ENCODE data around the gene TIMM22. TPM values are rescaled to one million over a fixed set of nuclear protein-coding genes. Genes with fewer than 3 reads are reported as not detected.

TIMM22 gene
- total RNA-seq, 1 experiment from 2014 or later: 11.6 TPM

GRCh38 chr17:1039511-1040215, 42.7 kb downstream of the TIMM22 start:
- H4K20me1 ChIP-seq (ENCODE audit: insufficient read depth): peaks cover 7% of the 10 kb centered on the region; the same call in 1 of the 2 replicates
- no TSS peak for BruUV-seq (replicated peaks)
- no peak overlapping the region for H2AFZ ChIP-seq
- intact Hi-C loops (cut with micrococcal nuclease; ENCODE audit: unreplicated experiment): no loop called here
- no peaks in the 10 kb centered on the region for H3K4me1 ChIP-seq (replicated peaks; ENCODE audit: insufficient read depth)
- ChIA-PET CTCF (no interaction called here), POLR2A (ENCODE audit: unreplicated experiment) (no interaction called here)
- no peaks in the 10 kb centered on the region for H3K27me3 ChIP-seq (ENCODE audit: insufficient read depth, low read depth)
- DNase-seq: no peak
- no peaks in the 10 kb centered on the region for H3K9me2 ChIP-seq (ENCODE audit: insufficient read depth)
- no peak overlapping the region for H3K4me3 ChIP-seq
- no peaks in the 10 kb centered on the region for H3K36me3 ChIP-seq (ENCODE audit: low read depth)
- TF ChIP-seq EZH2 (IDR thresholded peaks at IDR 0.05; ENCODE audit: low read depth) (no peak), CTCF (conservative IDR thresholded peaks at IDR 0.05) (no peak)
- no peaks in the 10 kb centered on the region for H3K9me3 ChIP-seq (ENCODE audit: insufficient read depth, low read depth)
- no peaks in the 10 kb centered on the region for H3F3A ChIP-seq (ENCODE audit: insufficient read depth, low read depth)
- no peak overlapping the region for H3K4me2 ChIP-seq
- H3K27ac ChIP-seq: no peak overlapping the region
- H3K79me2 ChIP-seq (ENCODE audit: low read depth): no peaks in the 10 kb centered on the region

GRCh38 chr17:1040216-1040600, 43.3 kb downstream of the TIMM22 start:
- H3K36me3 ChIP-seq (ENCODE audit: low read depth): no peaks in the 10 kb centered on the region
- H3K4me1 ChIP-seq (replicated peaks; ENCODE audit: insufficient read depth): no peaks in the 10 kb centered on the region
- ChIA-PET CTCF (no interaction called here), POLR2A (ENCODE audit: unreplicated experiment) (no interaction called here)
- H2AFZ ChIP-seq: no peak overlapping the region
- H3F3A ChIP-seq (ENCODE audit: insufficient read depth, low read depth): no peaks in the 10 kb centered on the region
- no peaks in the 10 kb centered on the region for H3K27me3 ChIP-seq (ENCODE audit: insufficient read depth, low read depth)
- H3K9me2 ChIP-seq (ENCODE audit: insufficient read depth): no peaks in the 10 kb centered on the region
- no peak overlapping the region for H3K4me2 ChIP-seq
- peaks cover 7% of the 10 kb centered on the region; the same call in 1 of the 2 replicates for H4K20me1 ChIP-seq (ENCODE audit: insufficient read depth)
- DNase-seq: no peak
- H3K27ac ChIP-seq: no peak overlapping the region
- BruUV-seq (replicated peaks): no TSS peak
- no peak overlapping the region for H3K4me3 ChIP-seq
- intact Hi-C loops (cut with micrococcal nuclease; ENCODE audit: unreplicated experiment): no loop called here
- no peak for TF ChIP-seq EZH2 (IDR thresholded peaks at IDR 0.05; ENCODE audit: low read depth)
- TF ChIP-seq CTCF (conservative IDR thresholded peaks at IDR 0.05): no peak
- H3K9me3 ChIP-seq (ENCODE audit: insufficient read depth, low read depth): no peaks in the 10 kb centered on the region
- no peaks in the 10 kb centered on the region for H3K79me2 ChIP-seq (ENCODE audit: low read depth)

- TF ChIP-seq EZH2 (IDR thresholded peaks at IDR 0.05; ENCODE audit: low read depth) (no peak), CTCF (conservative IDR thresholded peaks at IDR 0.05) (no peak)
- H2AFZ ChIP-seq: no peak overlapping the region
- H3K4me2 ChIP-seq: no peak overlapping the region
- no TSS peak for BruUV-seq (replicated peaks)
- no peaks in the 10 kb centered on the region for H3K9me3 ChIP-seq (ENCODE audit: insufficient read depth, low read depth)
- no peaks in the 10 kb centered on the region for H3F3A ChIP-seq (ENCODE audit: insufficient read depth, low read depth)
- intact Hi-C loops (cut with micrococcal nuclease; ENCODE audit: unreplicated experiment): no loop called here
- H3K79me2 ChIP-seq (ENCODE audit: low read depth): no peaks in the 10 kb centered on the region
- no peaks in the 10 kb centered on the region for H3K27me3 ChIP-seq (ENCODE audit: insufficient read depth, low read depth)
- peaks cover 7% of the 10 kb centered on the region; the same call in 1 of the 2 replicates for H4K20me1 ChIP-seq (ENCODE audit: insufficient read depth)
- DNase-seq: no peak
- H3K9me2 ChIP-seq (ENCODE audit: insufficient read depth): no peaks in the 10 kb centered on the region
- H3K36me3 ChIP-seq (ENCODE audit: low read depth): no peaks in the 10 kb centered on the region
- no peaks in the 10 kb centered on the region for H3K4me1 ChIP-seq (replicated peaks; ENCODE audit: insufficient read depth)
- H3K4me3 ChIP-seq: no peak overlapping the region
- POLR2A ChIA-PET (ENCODE audit: unreplicated experiment): interaction anchor here (0.5 kb wide), 1 partner anchor 506 kb away, joined by 3 read pairs; no protein-coding TSS in a partner anchor
- H3K27ac ChIP-seq: no peak overlapping the region
- CTCF ChIA-PET: no interaction called here
These were observed 44.8 kb downstream of the TIMM22 start for GRCh38 chr17:1041746-1042145.

Measured in PC-9 (cell line).